Endothelial cell (in vitro differentiated cells): Measurements from ENCODE around the gene CELF5. TPM values are rescaled to one million over a fixed set of nuclear protein-coding genes. Genes with fewer than 3 reads are reported as not detected.
"Not testable (repeated sequence)": the region's sequence is repeated elsewhere in the genome, so short reads cannot be mapped to it uniquely, and the experiment has no call there.

Experiments used
- DNase-seq: peaks from one replicate; pipeline ENCODE4 v3.0.0; 2021; ENCODE audit warnings: low spot score
- H3K27ac Mint-ChIP-seq: one replicate; pipeline ENCODE4 v1.8.0; 2021; ENCODE audit warnings: mixed read lengths, inconsistent platforms; ENCODE audit not compliant: unreplicated experiment
- H3K27me3 Mint-ChIP-seq: one replicate; pipeline ENCODE4 v1.8.0; 2021; ENCODE audit warnings: mild to moderate bottlenecking, moderate library complexity, mixed read lengths, inconsistent platforms; ENCODE audit not compliant: unreplicated experiment
- H3K36me3 Mint-ChIP-seq: one replicate; pipeline ENCODE4 v1.8.0; 2021; ENCODE audit warnings: mild to moderate bottlenecking, low read depth, mixed read lengths, inconsistent platforms; ENCODE audit not compliant: unreplicated experiment
- H3K4me1 Mint-ChIP-seq: one replicate; pipeline ENCODE4 v1.8.0; 2021; ENCODE audit warnings: mild to moderate bottlenecking, mixed read lengths, inconsistent platforms; ENCODE audit not compliant: unreplicated experiment
- H3K4me3 Mint-ChIP-seq: one replicate; pipeline ENCODE4 v1.8.0; 2021; ENCODE audit warnings: mild to moderate bottlenecking, mixed read lengths, inconsistent platforms; ENCODE audit not compliant: unreplicated experiment
- H3K9me3 Mint-ChIP-seq: one replicate; pipeline ENCODE4 v1.8.0; 2021; ENCODE audit warnings: mixed read lengths, inconsistent platforms; ENCODE audit not compliant: unreplicated experiment
- total RNA-seq: library from RNA; stranded (reverse); fragmentation: NEBNext Ultra II Directional; extraction: Animal tissue kit (Norgen Biotek cat#: 25700); gene quantifications from one replicate; pipeline ENCODE4 v1.2.1, GENCODE V29; 2021; ENCODE audit not compliant: unreplicated experiment
- TF ChIP-seq, protein P1 (sequence below): fragments of 200-600 bp; sonication (generic); IDR thresholded peaks from one replicate; pipeline ENCODE4 v1.5.0; 2021; ENCODE audit warnings: antibody characterized with exemption; ENCODE audit not compliant: unreplicated experiment

The CELF5 gene
- total RNA-seq, 1 donor from 2014 or later, result 0.38 TPM

DNA sequence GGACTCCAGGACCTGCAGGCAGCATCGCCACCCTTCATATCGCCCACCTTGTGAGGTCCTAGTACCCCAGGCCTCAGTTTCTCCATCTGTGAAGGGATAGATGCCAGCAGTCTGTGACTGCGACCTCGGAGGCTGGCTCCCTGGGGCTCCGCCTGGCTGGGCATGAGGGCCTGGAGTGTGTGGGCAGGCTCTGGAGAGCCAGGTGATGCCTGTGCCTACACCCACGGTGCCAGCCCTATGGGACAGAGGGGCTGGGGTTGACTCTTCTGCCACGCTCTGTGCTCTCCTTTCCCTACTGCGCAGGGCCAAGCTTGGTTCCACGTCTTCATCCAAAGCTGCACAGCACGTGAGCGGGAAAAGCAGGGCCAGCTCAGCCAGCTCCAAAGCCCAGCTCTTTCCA is 115.9 kb downstream of the CELF5 start:
- Mint-ChIP-seq H3K4me3 (no peak overlapping the region), H3K4me1 (no peaks in the 10 kb centered on the region), H3K27me3 (peaks cover 5% of the 10 kb centered on the region), H3K9me3 (no peaks in the 10 kb centered on the region), H3K36me3 (no peaks in the 10 kb centered on the region), H3K27ac (no peak overlapping the region)
- DNase-seq, result no peak
- TF ChIP-seq, protein P1, sequence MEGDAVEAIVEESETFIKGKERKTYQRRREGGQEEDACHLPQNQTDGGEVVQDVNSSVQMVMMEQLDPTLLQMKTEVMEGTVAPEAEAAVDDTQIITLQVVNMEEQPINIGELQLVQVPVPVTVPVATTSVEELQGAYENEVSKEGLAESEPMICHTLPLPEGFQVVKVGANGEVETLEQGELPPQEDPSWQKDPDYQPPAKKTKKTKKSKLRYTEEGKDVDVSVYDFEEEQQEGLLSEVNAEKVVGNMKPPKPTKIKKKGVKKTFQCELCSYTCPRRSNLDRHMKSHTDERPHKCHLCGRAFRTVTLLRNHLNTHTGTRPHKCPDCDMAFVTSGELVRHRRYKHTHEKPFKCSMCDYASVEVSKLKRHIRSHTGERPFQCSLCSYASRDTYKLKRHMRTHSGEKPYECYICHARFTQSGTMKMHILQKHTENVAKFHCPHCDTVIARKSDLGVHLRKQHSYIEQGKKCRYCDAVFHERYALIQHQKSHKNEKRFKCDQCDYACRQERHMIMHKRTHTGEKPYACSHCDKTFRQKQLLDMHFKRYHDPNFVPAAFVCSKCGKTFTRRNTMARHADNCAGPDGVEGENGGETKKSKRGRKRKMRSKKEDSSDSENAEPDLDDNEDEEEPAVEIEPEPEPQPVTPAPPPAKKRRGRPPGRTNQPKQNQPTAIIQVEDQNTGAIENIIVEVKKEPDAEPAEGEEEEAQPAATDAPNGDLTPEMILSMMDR, result no peak

DNA sequence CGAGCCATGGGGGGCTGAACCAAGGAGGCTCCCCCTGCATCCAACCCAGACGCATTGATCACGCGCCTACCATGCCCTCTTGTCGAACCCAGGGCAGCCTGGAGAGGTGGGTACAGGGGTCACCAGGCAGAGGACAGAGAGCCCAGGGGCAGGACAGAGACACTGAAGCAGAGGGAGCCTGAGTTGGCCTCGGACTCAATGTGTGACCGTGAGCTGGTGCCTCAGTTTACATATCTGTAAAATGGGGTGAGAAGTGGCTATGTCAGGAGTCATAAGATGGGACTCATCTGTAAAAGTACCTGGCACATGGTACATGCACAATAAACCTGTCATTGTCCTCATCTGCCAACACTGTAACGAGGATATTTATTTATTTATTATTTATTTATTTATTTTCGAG is 117.8 kb downstream of the CELF5 start:
- TF ChIP-seq, protein P1, result no peak
- Mint-ChIP-seq H3K9me3 (no peaks in the 10 kb centered on the region), H3K4me1 (no peaks in the 10 kb centered on the region), H3K27me3 (peaks cover 3% of the 10 kb centered on the region), H3K27ac (no peak overlapping the region), H3K36me3 (no peaks in the 10 kb centered on the region), H3K4me3 (no peak overlapping the region)
- no peak for DNase-seq

DNA sequence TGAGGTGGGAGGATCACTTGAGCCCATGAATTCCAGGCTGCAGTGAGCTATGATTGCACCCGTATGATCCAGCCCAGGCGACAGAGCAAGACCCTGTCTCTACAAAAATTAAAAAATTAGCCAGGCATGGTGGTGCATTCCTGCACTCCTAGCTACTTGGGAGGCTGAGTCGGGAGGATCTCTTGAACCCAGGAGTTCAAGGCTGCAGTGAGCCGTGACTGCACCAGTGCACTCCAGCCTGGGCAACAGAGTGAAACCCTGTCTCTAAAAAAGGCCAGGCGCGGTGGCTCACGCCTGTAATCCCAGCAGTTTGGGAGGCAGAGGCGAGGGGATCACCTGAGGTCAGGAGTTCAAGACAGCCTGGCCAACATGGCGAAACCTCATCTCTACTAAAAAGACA is 118.5 kb downstream of the CELF5 start:
- not testable (repeated sequence) for H3K4me1 Mint-ChIP-seq, DNase-seq, H3K4me3 Mint-ChIP-seq, H3K27ac Mint-ChIP-seq, H3K9me3 Mint-ChIP-seq, H3K36me3 Mint-ChIP-seq, H3K27me3 Mint-ChIP-seq

DNA sequence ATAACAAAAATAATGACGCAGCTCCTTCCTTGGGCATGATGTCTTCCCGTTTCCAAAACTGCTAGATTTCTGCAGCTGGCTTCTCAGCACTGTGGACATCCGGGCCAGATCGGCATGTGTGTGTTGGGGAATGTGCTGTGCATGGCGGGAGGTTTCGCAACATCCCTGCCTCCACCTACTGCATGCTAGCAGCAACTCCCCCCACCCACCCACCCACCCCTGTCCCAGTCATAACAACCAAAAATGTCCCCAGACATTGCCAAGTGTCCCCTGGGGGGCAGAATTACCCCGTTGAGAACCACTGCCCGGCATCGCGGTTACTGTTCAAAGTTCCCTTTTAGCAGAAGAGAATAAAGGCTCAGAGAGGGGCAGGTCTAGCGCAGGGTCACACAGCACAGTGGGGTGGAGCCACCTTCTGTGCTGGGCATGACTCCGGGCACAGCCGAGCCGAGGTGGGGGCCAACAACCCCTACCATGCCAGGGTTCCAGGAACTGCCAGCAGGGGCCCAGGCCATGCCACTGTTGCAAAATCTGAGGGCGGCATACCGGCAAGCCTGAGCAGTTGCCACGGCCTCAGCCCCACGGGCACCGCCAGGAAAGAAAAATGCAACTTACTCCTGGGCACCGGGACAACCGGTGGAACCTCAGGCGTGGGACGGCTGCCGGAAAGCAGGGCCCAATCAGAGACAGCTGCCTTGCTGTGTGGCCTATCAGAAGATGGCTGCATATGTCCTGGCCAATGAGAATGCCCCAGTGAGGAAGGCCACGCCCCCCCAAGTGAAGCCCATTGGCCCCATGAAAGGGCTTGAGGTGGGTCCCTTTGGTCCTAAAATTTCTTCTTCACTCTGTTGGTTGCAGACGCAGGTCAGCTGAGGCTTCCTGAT is 119.4 kb downstream of the CELF5 start:
- peaks cover 3% of the 10 kb centered on the region for H3K27me3 Mint-ChIP-seq
- TF ChIP-seq, protein P1, result no peak
- no peaks in the 10 kb centered on the region for H3K36me3 Mint-ChIP-seq
- no peaks in the 10 kb centered on the region for H3K4me1 Mint-ChIP-seq
- no peak overlapping the region for H3K27ac Mint-ChIP-seq
- H3K9me3 Mint-ChIP-seq, result no peaks in the 10 kb centered on the region
- no peak overlapping the region for H3K4me3 Mint-ChIP-seq
- no peak for DNase-seq

DNA sequence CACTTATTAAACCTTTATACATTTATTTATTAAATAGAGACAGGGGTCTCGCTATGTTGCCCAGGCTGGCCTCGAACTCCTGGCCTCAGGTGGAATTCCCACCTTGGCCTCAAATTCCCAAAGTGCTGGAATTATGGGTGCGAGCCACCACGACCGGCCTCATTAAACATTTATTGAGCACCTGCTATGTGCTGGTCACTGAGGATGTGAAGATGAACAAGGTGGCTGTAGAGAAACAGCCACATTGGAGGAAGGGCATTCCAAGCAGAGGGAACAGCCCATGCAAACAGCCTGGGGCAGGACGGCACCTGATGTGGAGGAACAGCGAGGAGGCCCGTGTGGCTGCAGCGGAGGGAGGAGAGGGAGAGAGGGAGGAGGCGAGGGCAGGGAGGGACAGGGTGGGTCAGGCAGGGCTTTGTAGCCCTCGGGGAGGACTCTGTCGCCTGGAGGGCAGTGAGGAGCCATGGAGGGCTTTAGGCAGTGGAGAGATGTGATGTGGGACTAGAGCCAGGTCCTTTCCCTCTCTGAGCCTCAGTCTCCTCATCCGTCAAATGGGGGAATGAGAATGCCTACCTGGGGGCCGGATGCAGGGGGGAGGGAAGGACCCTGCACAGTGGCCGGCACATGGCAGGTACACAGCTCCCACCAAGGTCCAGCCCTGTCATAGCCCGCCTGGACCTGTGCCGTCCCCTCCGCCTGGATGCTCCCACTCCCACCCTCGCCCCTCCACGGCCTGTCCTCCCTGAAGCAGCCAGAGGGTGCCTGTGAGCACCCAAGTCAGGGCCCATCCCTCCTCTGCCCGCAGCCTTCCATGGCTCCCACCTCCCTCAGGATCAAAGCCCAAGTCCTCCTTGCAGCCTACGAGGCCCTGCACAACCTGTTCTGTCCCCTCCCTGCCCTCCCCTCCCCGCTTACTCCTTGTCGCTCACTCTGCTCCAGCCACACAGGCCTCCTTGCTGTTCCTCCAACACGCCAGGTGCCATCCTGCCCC is 120.4 kb downstream of the CELF5 start:
- no peak overlapping the region for H3K27ac Mint-ChIP-seq
- TF ChIP-seq, protein P1, result no peak
- H3K9me3 Mint-ChIP-seq, result no peaks in the 10 kb centered on the region
- H3K4me1 Mint-ChIP-seq, result no peaks in the 10 kb centered on the region
- no peak for DNase-seq
- no peak overlapping the region for H3K4me3 Mint-ChIP-seq
- no peaks in the 10 kb centered on the region for H3K36me3 Mint-ChIP-seq
- peaks cover 3% of the 10 kb centered on the region for H3K27me3 Mint-ChIP-seq
